HEK293 (cell line): Measurements from ENCODE around the gene GRN.
"Not testable (repeated sequence)": the region's sequence is repeated elsewhere in the genome, so short reads cannot be mapped to it uniquely, and the experiment has no call there.

ENCODE experiments used
- CTCF ChIA-PET: fragments of 350-600 bp; formaldehyde crosslinking; extraction: SDS; loops from one replicate; lab custom pipeline; 2021; ENCODE audit warnings: antibody characterized with exemption; lab: Yijun Ruan, JAX
- POLR2A ChIA-PET: fragments of 300-600 bp; formaldehyde crosslinking; extraction: SDS; loops from one replicate; lab custom pipeline; 2020; ENCODE audit warnings: antibody characterized with exemption, inconsistent platforms; lab: Yijun Ruan, JAX
- H3K27ac ChIP-seq: fragments of 200-500 bp; sonication (Bioruptor generic); 2 replicates; pipeline ENCODE4 v1.5.1; 2014; ENCODE audit warnings: low read depth, low read length, control low read depth, inconsistent platforms; ENCODE audit errors: extremely low read depth
- H3K36me3 ChIP-seq, 2 experiments: fragments of 200-500 bp in 1 of 2; sonication (Bioruptor generic) in 1 of 2; 1 replicate in 1 of 2; 2 replicates in 1 of 2; pipeline ENCODE4 v1.5.1; 2014 to 2017; ENCODE audit warnings: inconsistent platforms in 2 of 2, low read length in 2 of 2; ENCODE audit not compliant: control insufficient read depth in 2 of 2, insufficient read depth in 1 of 2
- H3K4me1 ChIP-seq: fragments of 200-500 bp; sonication (Bioruptor generic); 2 replicates; pipeline ENCODE4 v1.5.1; 2014; ENCODE audit warnings: mild to moderate bottlenecking, low read length, inconsistent platforms; ENCODE audit not compliant: control insufficient read depth, insufficient read depth
- H3K4me3 ChIP-seq: 2 replicates; pipeline ENCODE4 v1.5.1; 2011; ENCODE audit warnings: low read depth, mild to moderate bottlenecking, control low read depth, low read length, moderate library complexity
- H3K9me3 ChIP-seq: fragments of 200-500 bp; sonication (Bioruptor generic); 2 replicates; pipeline ENCODE4 v1.5.1; 2014; ENCODE audit warnings: low read depth, low read length, inconsistent platforms; ENCODE audit not compliant: control insufficient read depth, insufficient read depth
- GLI2 ChIP-seq: fragments of 450-650 bp; formaldehyde crosslinking; IDR thresholded peaks from 2 replicates; pipeline ENCODE4; 2017; ENCODE audit warnings: missing biosample characterization, missing genetic modification characterization, low read depth, borderline replicate concordance
- HOXD13 ChIP-seq: sonication (generic); formaldehyde crosslinking; IDR thresholded peaks from 2 replicates; pipeline ENCODE4 v1.8.0; 2022; ENCODE audit warnings: missing genetic modification reagents, borderline replicate concordance
- KLF8 ChIP-seq: fragments of 450-650 bp; formaldehyde crosslinking; IDR thresholded peaks from 2 replicates; pipeline ENCODE4 v1.5.1; 2016; ENCODE audit warnings: missing biosample characterization, missing genetic modification characterization
- PRDM1 ChIP-seq: fragments of 450-650 bp; formaldehyde crosslinking; IDR thresholded peaks from 2 replicates; pipeline ENCODE4; 2016; ENCODE audit warnings: missing biosample characterization, missing genetic modification characterization
- RBAK ChIP-seq: fragments of 450-650 bp; formaldehyde crosslinking; IDR thresholded peaks from 2 replicates; pipeline ENCODE4 v1.5.1; 2016; ENCODE audit warnings: missing biosample characterization, missing genetic modification characterization
- ZFHX2 ChIP-seq: fragments of 450-650 bp; formaldehyde crosslinking; conservative IDR thresholded peaks from 2 replicates; pipeline ENCODE4 v1.5.1; 2016; ENCODE audit warnings: missing biosample characterization, missing genetic modification characterization
- ZFP69B ChIP-seq: fragments of 450-650 bp; formaldehyde crosslinking; IDR thresholded peaks from 2 replicates; pipeline ENCODE4 v1.5.1; 2016; ENCODE audit warnings: missing biosample characterization, missing genetic modification characterization
- ZNF211 ChIP-seq: fragments of 450-650 bp; formaldehyde crosslinking; IDR thresholded peaks from 2 replicates; pipeline ENCODE4 v1.5.1; 2016; ENCODE audit warnings: low read depth, missing biosample characterization, missing genetic modification characterization
- ZNF394 ChIP-seq: fragments of 450-650 bp; formaldehyde crosslinking; IDR thresholded peaks from 2 replicates; pipeline ENCODE4 v1.5.1; 2016; ENCODE audit warnings: missing biosample characterization, missing genetic modification characterization, mild to moderate bottlenecking, moderate library complexity, borderline replicate concordance
- ZNF426 ChIP-seq: fragments of 450-650 bp; formaldehyde crosslinking; IDR thresholded peaks from 2 replicates; pipeline ENCODE4 v1.5.1; 2017; ENCODE audit warnings: missing biosample characterization, missing genetic modification characterization, mild to moderate bottlenecking, inconsistent platforms, moderate library complexity
- ZNF529 ChIP-seq: fragments of 450-650 bp; formaldehyde crosslinking; IDR thresholded peaks from 2 replicates; pipeline ENCODE4 v1.5.1; 2017; ENCODE audit warnings: missing genetic modification characterization, missing biosample characterization; ENCODE audit not compliant: insufficient replicate concordance
- ZNF596 ChIP-seq: fragments of 450-650 bp; IDR thresholded peaks from 2 replicates; pipeline ENCODE4 v1.5.0; 2018; ENCODE audit warnings: missing biosample characterization, mild to moderate bottlenecking, missing genetic modification characterization, moderate library complexity
- ZNF623 ChIP-seq: fragments of 450-650 bp; formaldehyde crosslinking; IDR thresholded peaks from 2 replicates; pipeline ENCODE4 v1.5.1; 2016; ENCODE audit warnings: missing biosample characterization, missing genetic modification characterization
- ZNF654 ChIP-seq: fragments of 450-650 bp; formaldehyde crosslinking; IDR thresholded peaks from 2 replicates; pipeline ENCODE4 v1.5.1; 2016; ENCODE audit warnings: low read depth, missing biosample characterization, missing genetic modification characterization
- ZNF660 ChIP-seq: fragments of 450-650 bp; IDR thresholded peaks from 2 replicates; pipeline ENCODE4 v1.5.1; 2018; ENCODE audit warnings: missing biosample characterization, mild to moderate bottlenecking, missing genetic modification characterization
- ZNF747 ChIP-seq: fragments of 450-650 bp; formaldehyde crosslinking; IDR thresholded peaks from 2 replicates; pipeline ENCODE4 v1.5.1; 2016; ENCODE audit warnings: missing biosample characterization, missing genetic modification characterization
- ZSCAN23 ChIP-seq: fragments of 450-650 bp; formaldehyde crosslinking; IDR thresholded peaks from 2 replicates; pipeline ENCODE4 v1.5.1; 2016; ENCODE audit warnings: missing biosample characterization, missing genetic modification characterization
- ZXDB ChIP-seq: fragments of 450-650 bp; formaldehyde crosslinking; IDR thresholded peaks from 2 replicates; pipeline ENCODE4 v1.5.1; 2016; ENCODE audit warnings: missing biosample characterization, missing genetic modification characterization
- TF ChIP-seq, protein P1 (sequence below): fragments of 450-650 bp; formaldehyde crosslinking; IDR thresholded peaks from 2 replicates; pipeline ENCODE4 v1.5.1; 2016; ENCODE audit warnings: missing biosample characterization, missing genetic modification characterization
- TF ChIP-seq, protein P2 (sequence below): fragments of 450-650 bp; formaldehyde crosslinking; IDR thresholded peaks from 2 replicates; pipeline ENCODE4 v1.5.1; 2016; ENCODE audit warnings: missing biosample characterization, missing genetic modification characterization

GRN gene

DNA sequence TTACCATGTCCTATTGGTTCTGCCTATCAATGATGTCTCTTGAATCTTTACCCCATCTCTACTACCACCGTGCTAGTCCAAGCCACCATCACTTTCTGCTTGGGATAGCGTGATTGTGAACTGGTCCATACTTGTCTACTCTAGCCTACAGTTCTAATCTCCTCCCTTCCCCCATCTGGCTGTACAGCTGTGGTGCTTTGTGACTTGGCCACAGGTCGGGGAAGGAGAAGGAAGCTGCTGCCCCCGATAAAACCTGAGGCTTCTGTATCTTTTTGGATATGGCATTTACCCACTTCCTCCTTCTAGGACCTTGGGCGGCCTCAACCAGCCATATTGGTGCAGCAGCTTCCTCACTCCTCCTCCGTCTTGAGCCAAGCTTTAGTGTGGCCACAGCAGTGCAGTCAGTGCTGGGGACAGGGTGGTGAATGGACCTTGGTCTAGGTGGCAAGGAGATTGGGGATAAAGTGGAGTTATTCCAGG, 44.7 kb downstream of the GRN start:
- H3K36me3 ChIP-seq = no peaks in the 10 kb centered on the region
- no peak overlapping the region for H3K27ac ChIP-seq
- ChIA-PET CTCF (interaction anchor here (0.6 to 1.7 kb wide), 4 partner anchors 11 to 144 kb away, joined by 3 to 5 read pairs (median 4); no protein-coding TSS in a partner anchor), POLR2A (no interaction called here)
- H3K9me3 ChIP-seq = no peaks in the 10 kb centered on the region
- H3K4me1 ChIP-seq = peaks cover 2% of the 10 kb centered on the region; the same call in 1 of the 2 replicates
- no peak overlapping the region for H3K4me3 ChIP-seq
- no peak for TF ChIP-seq ZNF654 (tag by site-specific recombination)
- no peak for TF ChIP-seq KLF8 (tag by site-specific recombination)
- TF ChIP-seq, protein P1, sequence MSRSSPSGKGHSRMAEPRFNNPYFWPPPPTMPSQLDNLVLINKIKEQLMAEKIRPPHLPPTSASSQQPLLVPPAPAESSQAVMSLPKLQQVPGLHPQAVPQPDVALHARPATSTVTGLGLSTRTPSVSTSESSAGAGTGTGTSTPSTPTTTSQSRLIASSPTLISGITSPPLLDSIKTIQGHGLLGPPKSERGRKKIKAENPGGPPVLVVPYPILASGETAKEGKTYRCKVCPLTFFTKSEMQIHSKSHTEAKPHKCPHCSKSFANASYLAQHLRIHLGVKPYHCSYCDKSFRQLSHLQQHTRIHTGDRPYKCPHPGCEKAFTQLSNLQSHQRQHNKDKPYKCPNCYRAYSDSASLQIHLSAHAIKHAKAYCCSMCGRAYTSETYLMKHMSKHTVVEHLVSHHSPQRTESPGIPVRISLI (tag by site-specific recombination) = no peak
- no peak for TF ChIP-seq ZFP69B (tag by site-specific recombination)
- TF ChIP-seq ZNF394 (tag by site-specific recombination) = no peak
- no peak for TF ChIP-seq ZNF747
- TF ChIP-seq HOXD13 (CRISPR knock-in tag) = no peak
- no peak for TF ChIP-seq ZNF529 (tag by site-specific recombination)
- TF ChIP-seq ZNF211 (tag by site-specific recombination) = no peak
- no peak for TF ChIP-seq GLI2 (tag by site-specific recombination)
- no peak for TF ChIP-seq RBAK
- TF ChIP-seq ZFHX2 (tag by site-specific recombination) = no peak
- TF ChIP-seq ZNF426 (tag by site-specific recombination) = no peak
- TF ChIP-seq ZNF596 (tag by site-specific recombination) = no peak
- no peak for TF ChIP-seq ZSCAN23 (tag by site-specific recombination)
- TF ChIP-seq ZXDB (tag by site-specific recombination) = no peak
- TF ChIP-seq ZNF660 (tag by site-specific recombination) = no peak

DNA sequence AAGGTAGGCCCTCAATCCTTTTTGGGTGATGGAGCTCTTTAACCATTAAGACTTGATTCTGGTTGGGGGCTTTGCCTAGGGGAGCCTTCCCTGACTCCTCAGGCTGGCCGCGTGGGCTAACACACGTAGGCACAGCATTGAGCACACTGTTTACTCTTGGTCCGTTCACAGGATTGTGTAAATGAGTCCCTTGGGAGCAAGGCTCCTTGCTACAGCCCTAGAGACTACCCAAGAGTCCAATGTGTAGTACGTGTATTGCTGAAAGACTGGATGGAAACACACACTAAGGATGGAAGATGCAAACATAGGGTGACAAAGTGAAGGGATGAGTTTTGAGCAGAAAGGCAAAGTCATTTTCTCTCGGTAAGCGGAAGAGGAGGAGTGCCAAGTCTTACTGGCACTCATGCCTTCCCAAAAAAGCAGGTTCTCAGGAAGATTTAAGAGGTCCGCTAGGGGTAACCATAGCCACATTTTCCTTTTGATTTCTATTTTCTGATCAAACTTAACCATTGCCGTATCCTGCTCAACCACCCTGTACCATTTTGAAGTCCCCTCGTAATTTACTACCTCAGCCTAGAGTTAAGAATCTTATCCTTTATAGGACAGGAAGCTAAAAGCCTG, 45.3 kb downstream of the GRN start:
- Histone ChIP-seq H3K4me1 (peaks cover 2% of the 10 kb centered on the region; the same call in 1 of the 2 replicates), H3K4me3 (no peak overlapping the region), H3K36me3 (no peaks in the 10 kb centered on the region), H3K27ac (no peak overlapping the region), H3K9me3 (no peaks in the 10 kb centered on the region)
- POLR2A ChIA-PET = no interaction called here
- TF ChIP-seq PRDM1 (tag by site-specific recombination) (no peak), ZNF623 (no peak), ZFHX2 (tag by site-specific recombination) (0 out of 2 replicates have a peak, but pooled peaks have one; percentile 12)
- TF ChIP-seq, protein P2, sequence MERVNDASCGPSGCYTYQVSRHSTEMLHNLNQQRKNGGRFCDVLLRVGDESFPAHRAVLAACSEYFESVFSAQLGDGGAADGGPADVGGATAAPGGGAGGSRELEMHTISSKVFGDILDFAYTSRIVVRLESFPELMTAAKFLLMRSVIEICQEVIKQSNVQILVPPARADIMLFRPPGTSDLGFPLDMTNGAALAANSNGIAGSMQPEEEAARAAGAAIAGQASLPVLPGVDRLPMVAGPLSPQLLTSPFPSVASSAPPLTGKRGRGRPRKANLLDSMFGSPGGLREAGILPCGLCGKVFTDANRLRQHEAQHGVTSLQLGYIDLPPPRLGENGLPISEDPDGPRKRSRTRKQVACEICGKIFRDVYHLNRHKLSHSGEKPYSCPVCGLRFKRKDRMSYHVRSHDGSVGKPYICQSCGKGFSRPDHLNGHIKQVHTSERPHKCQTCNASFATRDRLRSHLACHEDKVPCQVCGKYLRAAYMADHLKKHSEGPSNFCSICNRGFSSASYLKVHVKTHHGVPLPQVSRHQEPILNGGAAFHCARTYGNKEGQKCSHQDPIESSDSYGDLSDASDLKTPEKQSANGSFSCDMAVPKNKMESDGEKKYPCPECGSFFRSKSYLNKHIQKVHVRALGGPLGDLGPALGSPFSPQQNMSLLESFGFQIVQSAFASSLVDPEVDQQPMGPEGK (tag by site-specific recombination) = no peak
- TF ChIP-seq, all 188 proteins: peak for 1
- CTCF ChIA-PET = interaction anchor here (0.6 to 1.7 kb wide), 5 partner anchors 9 to 143 kb away, joined by 3 to 5 read pairs (median 4); no protein-coding TSS in a partner anchor

DNA sequence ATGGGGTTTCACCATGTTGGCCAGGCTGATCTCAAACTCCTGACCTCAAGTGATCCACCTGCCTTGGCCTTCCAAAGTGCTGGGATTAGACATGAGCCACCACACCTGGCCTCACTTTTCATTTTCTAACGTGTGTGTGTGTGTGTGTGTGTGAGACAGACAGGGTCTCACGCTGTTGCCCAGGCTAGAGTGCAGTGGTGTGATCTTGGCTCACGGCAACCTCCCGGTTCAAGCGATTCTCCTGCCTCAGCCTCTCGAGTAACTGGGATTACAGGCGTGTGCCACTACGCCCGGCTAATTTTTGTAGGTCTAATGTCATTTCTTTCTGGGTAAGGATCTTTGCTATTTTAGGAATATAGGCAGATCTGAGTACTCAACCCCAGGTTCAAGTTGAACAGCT, 49.0 kb downstream of the GRN start:
- CTCF ChIA-PET = interaction anchor here (0.7 to 1.9 kb wide), 3 partner anchors 9 to 137 kb away, joined by 4 to 9 read pairs (median 4); no protein-coding TSS in a partner anchor
- peaks cover 6 to 30% of the 10 kb centered on the region in 2 experiments; a peak in 2 of 3 replicates for H3K36me3 ChIP-seq
- H3K27ac ChIP-seq, H3K9me3 ChIP-seq, POLR2A ChIA-PET, H3K4me1 ChIP-seq, H3K4me3 ChIP-seq: not testable (repeated sequence)
